ENCODE data around the gene CCR7.

The CCR7 gene

GRCh38 chr17:40514013-40514875 is 51.0 kb downstream of the CCR7 start:
- no peak for TF ChIP-seq CEBPB (IDR thresholded peaks at IDR 0.05)
- no peak for TF ChIP-seq EP300 (IDR thresholded peaks at IDR 0.05; ENCODE audit: borderline replicate concordance)
- no peak for TF ChIP-seq FOXM1 (IDR thresholded peaks at IDR 0.05; ENCODE audit: borderline replicate concordance, low read depth)
- no peak for TF ChIP-seq TEAD4 (IDR thresholded peaks at IDR 0.05)
- TF ChIP-seq EGR1 (IDR thresholded peaks at IDR 0.05): no peak
- no peak for TF ChIP-seq YY1 (IDR thresholded peaks at IDR 0.05; ENCODE audit: low read depth)
- TF ChIP-seq TCF12 (IDR thresholded peaks at IDR 0.05; ENCODE audit: low read depth): no peak
- no peak for TF ChIP-seq ZBTB7A (IDR thresholded peaks at IDR 0.05; ENCODE audit: low read depth)
- no peak for TF ChIP-seq RAD21 (IDR thresholded peaks at IDR 0.05; ENCODE audit: low read depth)
- TF ChIP-seq, protein P1, sequence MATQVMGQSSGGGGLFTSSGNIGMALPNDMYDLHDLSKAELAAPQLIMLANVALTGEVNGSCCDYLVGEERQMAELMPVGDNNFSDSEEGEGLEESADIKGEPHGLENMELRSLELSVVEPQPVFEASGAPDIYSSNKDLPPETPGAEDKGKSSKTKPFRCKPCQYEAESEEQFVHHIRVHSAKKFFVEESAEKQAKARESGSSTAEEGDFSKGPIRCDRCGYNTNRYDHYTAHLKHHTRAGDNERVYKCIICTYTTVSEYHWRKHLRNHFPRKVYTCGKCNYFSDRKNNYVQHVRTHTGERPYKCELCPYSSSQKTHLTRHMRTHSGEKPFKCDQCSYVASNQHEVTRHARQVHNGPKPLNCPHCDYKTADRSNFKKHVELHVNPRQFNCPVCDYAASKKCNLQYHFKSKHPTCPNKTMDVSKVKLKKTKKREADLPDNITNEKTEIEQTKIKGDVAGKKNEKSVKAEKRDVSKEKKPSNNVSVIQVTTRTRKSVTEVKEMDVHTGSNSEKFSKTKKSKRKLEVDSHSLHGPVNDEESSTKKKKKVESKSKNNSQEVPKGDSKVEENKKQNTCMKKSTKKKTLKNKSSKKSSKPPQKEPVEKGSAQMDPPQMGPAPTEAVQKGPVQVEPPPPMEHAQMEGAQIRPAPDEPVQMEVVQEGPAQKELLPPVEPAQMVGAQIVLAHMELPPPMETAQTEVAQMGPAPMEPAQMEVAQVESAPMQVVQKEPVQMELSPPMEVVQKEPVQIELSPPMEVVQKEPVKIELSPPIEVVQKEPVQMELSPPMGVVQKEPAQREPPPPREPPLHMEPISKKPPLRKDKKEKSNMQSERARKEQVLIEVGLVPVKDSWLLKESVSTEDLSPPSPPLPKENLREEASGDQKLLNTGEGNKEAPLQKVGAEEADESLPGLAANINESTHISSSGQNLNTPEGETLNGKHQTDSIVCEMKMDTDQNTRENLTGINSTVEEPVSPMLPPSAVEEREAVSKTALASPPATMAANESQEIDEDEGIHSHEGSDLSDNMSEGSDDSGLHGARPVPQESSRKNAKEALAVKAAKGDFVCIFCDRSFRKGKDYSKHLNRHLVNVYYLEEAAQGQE (IDR thresholded peaks at IDR 0.05; ENCODE audit: low read depth): no peak
- no peak for TF ChIP-seq NFIC (IDR thresholded peaks at IDR 0.05)
- TF ChIP-seq, protein P2, sequence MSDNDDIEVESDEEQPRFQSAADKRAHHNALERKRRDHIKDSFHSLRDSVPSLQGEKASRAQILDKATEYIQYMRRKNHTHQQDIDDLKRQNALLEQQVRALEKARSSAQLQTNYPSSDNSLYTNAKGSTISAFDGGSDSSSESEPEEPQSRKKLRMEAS (IDR thresholded peaks at IDR 0.05): no peak
- TF ChIP-seq TAF1 (IDR thresholded peaks at IDR 0.05; ENCODE audit: low read depth): no peak

DNA sequence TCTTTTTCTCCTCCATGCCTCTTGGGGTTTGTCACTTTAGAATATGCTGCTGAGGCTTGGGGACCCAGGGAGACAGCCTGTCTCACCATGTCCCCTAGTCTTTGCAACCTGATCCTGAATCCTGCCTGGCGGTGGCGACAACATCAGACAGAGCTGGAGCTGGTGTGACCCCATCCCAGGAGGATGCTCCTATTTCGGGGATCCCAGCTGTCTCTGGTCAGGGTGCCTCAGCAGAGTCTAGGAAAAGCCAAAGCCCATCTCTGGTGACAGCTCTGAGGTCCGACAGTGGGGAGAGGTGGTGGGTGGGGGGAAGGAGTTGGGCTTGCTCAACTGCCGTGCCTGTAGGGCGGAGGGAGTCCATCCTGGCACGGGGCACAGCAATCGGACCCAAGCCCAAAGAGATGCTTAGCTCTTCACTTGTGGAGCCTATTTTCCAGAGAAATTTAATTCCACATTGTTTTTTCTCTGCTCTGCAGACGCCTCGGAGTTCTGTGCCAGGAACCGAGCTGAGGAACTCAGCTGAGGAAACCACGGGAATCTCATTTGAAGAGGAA is 53.5 kb downstream of the CCR7 start:
- TF ChIP-seq, protein P2 (IDR thresholded peaks at IDR 0.05): no peak
- TF ChIP-seq USF1 (IDR thresholded peaks at IDR 0.05) (no peak), CREB1 (IDR thresholded peaks at IDR 0.05; ENCODE audit: low read depth) (no peak)

DNA sequence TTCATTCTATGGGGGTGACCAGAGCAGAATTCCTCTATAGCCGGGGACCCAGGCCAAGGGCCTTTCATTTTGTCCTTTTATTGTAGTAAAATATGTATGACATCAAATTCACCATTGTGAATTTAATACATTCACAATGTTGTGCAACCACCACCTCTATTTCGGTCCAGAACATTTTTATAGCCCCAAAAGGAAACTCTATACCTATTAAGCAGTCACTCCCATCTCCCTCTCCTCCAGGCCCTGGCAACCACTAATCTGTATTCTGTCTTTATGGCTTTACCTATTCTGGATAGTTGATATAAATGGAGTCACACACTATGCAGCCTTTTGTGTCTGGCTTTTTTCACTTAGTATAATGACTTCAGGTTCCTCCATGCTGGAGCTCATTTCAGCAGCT is 54.1 kb downstream of the CCR7 start:
- TF ChIP-seq ZBTB7A (IDR thresholded peaks at IDR 0.05; ENCODE audit: low read depth) (no peak), EGR1 (IDR thresholded peaks at IDR 0.05) (no peak), CEBPB (IDR thresholded peaks at IDR 0.05) (peak; percentile 77)

GRCh38 chr17:40510328-40510648 is 55.0 kb downstream of the CCR7 start:
- peak; percentile 97 for TF ChIP-seq EP300 (IDR thresholded peaks at IDR 0.05; ENCODE audit: borderline replicate concordance)
- TF ChIP-seq FOXM1 (IDR thresholded peaks at IDR 0.05; ENCODE audit: borderline replicate concordance, low read depth): peak; percentile 88
- TF ChIP-seq TEAD4 (IDR thresholded peaks at IDR 0.05): peak; percentile 90
- peak; percentile 97 for TF ChIP-seq TCF12 (IDR thresholded peaks at IDR 0.05; ENCODE audit: low read depth)
- TF ChIP-seq CREB1 (IDR thresholded peaks at IDR 0.05; ENCODE audit: low read depth): no peak
- TF ChIP-seq TAF1 (IDR thresholded peaks at IDR 0.05; ENCODE audit: low read depth): no peak
- TF ChIP-seq CEBPB (IDR thresholded peaks at IDR 0.05): peak; percentile 52; the same call in 1 of the 2 replicates
- TF ChIP-seq ZBTB7A (IDR thresholded peaks at IDR 0.05; ENCODE audit: low read depth): peak; percentile 78; the same call in 1 of the 2 replicates
- TF ChIP-seq EGR1 (IDR thresholded peaks at IDR 0.05): no peak
- peak; percentile 51; the same call in 1 of the 2 replicates for TF ChIP-seq USF1 (IDR thresholded peaks at IDR 0.05)
- TF ChIP-seq NFIC (IDR thresholded peaks at IDR 0.05): peak; percentile 99
- TF ChIP-seq, protein P2 (IDR thresholded peaks at IDR 0.05): peak; percentile 93
- TF ChIP-seq YY1 (IDR thresholded peaks at IDR 0.05; ENCODE audit: low read depth): peak; percentile 71
- no peak for TF ChIP-seq RAD21 (IDR thresholded peaks at IDR 0.05; ENCODE audit: low read depth)
- TF ChIP-seq, protein P1 (IDR thresholded peaks at IDR 0.05; ENCODE audit: low read depth): no peak

DNA sequence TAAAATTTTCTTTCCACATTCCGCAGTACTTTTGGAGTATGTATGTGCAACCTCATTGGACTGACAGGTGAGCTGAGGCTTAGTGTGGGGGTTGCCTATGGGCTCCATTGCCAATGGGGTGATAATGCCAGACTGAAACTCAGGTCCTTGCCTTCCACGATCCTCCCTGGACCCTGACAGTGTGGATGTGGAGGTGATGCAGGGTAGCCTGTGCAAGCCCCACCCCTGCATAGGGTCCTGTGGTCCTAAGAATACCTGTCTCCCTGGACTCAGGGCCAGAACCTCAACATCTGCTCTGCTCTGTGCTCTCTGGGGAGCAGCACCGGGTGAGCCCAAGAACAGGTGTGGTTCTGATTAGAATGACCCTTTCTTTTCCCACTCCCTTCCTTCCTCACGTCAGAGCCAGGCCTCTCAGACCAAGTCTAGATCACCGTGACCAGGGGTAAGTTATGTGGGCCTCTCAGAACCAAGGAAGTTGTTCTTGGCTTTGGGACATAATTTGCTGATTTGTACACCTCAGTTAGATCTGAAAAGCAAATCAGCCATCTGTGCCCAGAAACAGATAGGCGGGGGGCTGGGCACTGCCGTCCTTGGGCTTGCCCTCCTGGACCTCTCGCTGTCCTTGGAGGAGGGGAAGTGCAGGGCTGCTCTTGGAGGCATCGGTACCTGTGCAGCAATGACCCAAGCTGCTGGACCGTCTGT is 55.5 kb downstream of the CCR7 start:
- TF ChIP-seq EGR1 (IDR thresholded peaks at IDR 0.05) (no peak), TCF12 (IDR thresholded peaks at IDR 0.05; ENCODE audit: low read depth) (no peak), EP300 (IDR thresholded peaks at IDR 0.05; ENCODE audit: borderline replicate concordance) (no peak), RAD21 (IDR thresholded peaks at IDR 0.05; ENCODE audit: low read depth) (no peak), YY1 (IDR thresholded peaks at IDR 0.05; ENCODE audit: low read depth) (no peak), CREB1 (IDR thresholded peaks at IDR 0.05; ENCODE audit: low read depth) (no peak), TEAD4 (IDR thresholded peaks at IDR 0.05) (no peak), FOXM1 (IDR thresholded peaks at IDR 0.05; ENCODE audit: borderline replicate concordance, low read depth) (no peak), CEBPB (IDR thresholded peaks at IDR 0.05) (no peak), TAF1 (IDR thresholded peaks at IDR 0.05; ENCODE audit: low read depth) (no peak), ZBTB7A (IDR thresholded peaks at IDR 0.05; ENCODE audit: low read depth) (no peak), USF1 (IDR thresholded peaks at IDR 0.05) (no peak), NFIC (IDR thresholded peaks at IDR 0.05) (no peak)
- TF ChIP-seq, protein P1 (IDR thresholded peaks at IDR 0.05; ENCODE audit: low read depth): no peak
- TF ChIP-seq, protein P2 (IDR thresholded peaks at IDR 0.05): no peak

Data from Ishikawa (cell line).